ENCODE data around the gene CCDC86. TPM values are rescaled to one million over a fixed set of nuclear protein-coding genes. Genes with fewer than 3 reads are reported as not detected.
A peak's percentile ranks its signal among the peaks of the same experiment; 100 is the strongest.

The CCDC86 gene
- total and polyA plus RNA-seq, 9 of the 15 experiments (the other 6 are each of a cell fraction or from before 2014, with no cell fraction given): 4.6 to 102 (median 25.2) TPM

DNA sequence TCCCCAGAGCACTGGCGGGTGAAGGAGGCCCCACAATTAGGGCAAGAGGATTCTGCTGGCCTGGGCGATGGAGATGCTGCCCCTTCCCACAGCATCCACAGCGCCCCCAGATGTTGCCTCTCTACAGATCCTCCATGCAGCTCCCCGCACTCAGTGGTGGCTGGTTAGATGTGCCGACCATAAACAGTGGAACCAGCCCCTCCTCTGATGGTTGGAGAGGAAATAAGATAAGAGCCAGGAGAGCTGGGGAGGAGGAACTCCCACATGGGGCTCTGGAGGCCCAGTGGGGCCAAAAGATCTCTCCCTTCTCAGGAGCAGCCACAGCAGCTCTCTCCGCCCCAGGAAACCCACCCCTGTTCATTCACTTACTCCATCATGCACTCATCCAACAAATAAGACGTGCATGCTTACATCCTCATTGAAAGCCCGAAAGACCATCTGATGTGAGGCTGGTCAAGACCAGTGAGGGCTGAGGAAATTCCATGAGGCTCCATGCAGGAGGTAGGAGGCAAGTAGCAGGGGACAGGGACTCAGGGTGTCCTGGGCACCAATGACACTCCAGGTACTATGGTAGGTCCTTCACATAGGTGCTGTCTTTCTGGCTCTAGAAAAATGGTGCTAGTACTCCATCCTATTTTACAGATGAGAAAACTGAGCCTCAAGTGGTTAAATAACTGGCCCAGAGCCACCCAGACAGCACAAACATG lies 12.4 kb downstream of the CCDC86 start (continued):
- TF ChIP-seq CHD4 (IDR thresholded peaks at IDR 0.05; ENCODE audit: insufficient read depth, insufficient replicate concordance, low read depth, low read length, poor library complexity, severe bottlenecking) (peak; percentile 46), IFI16 (CRISPR knock-in tag; IDR thresholded peaks at IDR 0.05) (no peak), MYC (IDR thresholded peaks at IDR 0.05; ENCODE audit: low read depth, low read length) (peak; percentile 73), MYC (CRISPR knock-in tag; IDR thresholded peaks at IDR 0.05; ENCODE audit: borderline replicate concordance, low read depth) (no peak), KLF16 (IDR thresholded peaks at IDR 0.05) (peak; percentile 94), PHF20 (IDR thresholded peaks at IDR 0.05; ENCODE audit: partially characterized antibody) (no peak), RBFOX2 (IDR thresholded peaks at IDR 0.05; ENCODE audit: low read depth, low read length) (peak; percentile 30; the same call in 1 of the 2 replicates), EWSR1 (IDR thresholded peaks at IDR 0.05; ENCODE audit: borderline replicate concordance, low read depth, partially characterized antibody) (no peak), TBL1XR1 (IDR thresholded peaks at IDR 0.05; ENCODE audit: low read length in 2 of 2) (peak in 1 of 2 experiments; percentile 76; a peak in 2 of 4 replicates), KAT2B (IDR thresholded peaks at IDR 0.05; ENCODE audit: low read depth, low read length) (no peak), ETV5 (CRISPR knock-in tag; IDR thresholded peaks at IDR 0.05; ENCODE audit: low read depth) (peak; percentile 46; the same call in 1 of the 2 replicates), JUN (IDR thresholded peaks at IDR 0.05; ENCODE audit: borderline replicate concordance, low read depth, low read length) (0 out of 2 replicates have a peak, but pooled peaks have one; percentile 10), JUN (CRISPR knock-in tag; IDR thresholded peaks at IDR 0.05; ENCODE audit: borderline replicate concordance) (no peak), ZEB2 (IDR thresholded peaks at IDR 0.05) (peak; percentile 22; the same call in 1 of the 2 replicates)
- TF ChIP-seq, protein P1, sequence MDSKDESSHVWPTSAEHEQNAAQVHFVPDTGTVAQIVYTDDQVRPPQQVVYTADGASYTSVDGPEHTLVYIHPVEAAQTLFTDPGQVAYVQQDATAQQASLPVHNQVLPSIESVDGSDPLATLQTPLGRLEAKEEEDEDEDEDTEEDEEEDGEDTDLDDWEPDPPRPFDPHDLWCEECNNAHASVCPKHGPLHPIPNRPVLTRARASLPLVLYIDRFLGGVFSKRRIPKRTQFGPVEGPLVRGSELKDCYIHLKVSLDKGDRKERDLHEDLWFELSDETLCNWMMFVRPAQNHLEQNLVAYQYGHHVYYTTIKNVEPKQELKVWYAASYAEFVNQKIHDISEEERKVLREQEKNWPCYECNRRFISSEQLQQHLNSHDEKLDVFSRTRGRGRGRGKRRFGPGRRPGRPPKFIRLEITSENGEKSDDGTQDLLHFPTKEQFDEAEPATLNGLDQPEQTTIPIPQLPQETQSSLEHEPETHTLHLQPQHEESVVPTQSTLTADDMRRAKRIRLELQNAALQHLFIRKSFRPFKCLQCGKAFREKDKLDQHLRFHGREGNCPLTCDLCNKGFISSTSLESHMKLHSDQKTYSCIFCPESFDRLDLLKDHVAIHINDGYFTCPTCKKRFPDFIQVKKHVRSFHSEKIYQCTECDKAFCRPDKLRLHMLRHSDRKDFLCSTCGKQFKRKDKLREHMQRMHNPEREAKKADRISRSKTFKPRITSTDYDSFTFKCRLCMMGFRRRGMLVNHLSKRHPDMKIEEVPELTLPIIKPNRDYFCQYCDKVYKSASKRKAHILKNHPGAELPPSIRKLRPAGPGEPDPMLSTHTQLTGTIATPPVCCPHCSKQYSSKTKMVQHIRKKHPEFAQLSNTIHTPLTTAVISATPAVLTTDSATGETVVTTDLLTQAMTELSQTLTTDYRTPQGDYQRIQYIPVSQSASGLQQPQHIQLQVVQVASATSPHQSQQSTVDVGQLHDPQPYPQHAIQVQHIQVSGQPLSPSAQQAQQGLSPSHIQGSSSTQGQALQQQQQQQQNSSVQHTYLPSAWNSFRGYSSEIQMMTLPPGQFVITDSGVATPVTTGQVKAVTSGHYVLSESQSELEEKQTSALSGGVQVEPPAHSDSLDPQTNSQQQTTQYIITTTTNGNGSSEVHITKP (IDR thresholded peaks at IDR 0.05; ENCODE audit: partially characterized antibody): peak; percentile 35
- TF ChIP-seq, protein P2, sequence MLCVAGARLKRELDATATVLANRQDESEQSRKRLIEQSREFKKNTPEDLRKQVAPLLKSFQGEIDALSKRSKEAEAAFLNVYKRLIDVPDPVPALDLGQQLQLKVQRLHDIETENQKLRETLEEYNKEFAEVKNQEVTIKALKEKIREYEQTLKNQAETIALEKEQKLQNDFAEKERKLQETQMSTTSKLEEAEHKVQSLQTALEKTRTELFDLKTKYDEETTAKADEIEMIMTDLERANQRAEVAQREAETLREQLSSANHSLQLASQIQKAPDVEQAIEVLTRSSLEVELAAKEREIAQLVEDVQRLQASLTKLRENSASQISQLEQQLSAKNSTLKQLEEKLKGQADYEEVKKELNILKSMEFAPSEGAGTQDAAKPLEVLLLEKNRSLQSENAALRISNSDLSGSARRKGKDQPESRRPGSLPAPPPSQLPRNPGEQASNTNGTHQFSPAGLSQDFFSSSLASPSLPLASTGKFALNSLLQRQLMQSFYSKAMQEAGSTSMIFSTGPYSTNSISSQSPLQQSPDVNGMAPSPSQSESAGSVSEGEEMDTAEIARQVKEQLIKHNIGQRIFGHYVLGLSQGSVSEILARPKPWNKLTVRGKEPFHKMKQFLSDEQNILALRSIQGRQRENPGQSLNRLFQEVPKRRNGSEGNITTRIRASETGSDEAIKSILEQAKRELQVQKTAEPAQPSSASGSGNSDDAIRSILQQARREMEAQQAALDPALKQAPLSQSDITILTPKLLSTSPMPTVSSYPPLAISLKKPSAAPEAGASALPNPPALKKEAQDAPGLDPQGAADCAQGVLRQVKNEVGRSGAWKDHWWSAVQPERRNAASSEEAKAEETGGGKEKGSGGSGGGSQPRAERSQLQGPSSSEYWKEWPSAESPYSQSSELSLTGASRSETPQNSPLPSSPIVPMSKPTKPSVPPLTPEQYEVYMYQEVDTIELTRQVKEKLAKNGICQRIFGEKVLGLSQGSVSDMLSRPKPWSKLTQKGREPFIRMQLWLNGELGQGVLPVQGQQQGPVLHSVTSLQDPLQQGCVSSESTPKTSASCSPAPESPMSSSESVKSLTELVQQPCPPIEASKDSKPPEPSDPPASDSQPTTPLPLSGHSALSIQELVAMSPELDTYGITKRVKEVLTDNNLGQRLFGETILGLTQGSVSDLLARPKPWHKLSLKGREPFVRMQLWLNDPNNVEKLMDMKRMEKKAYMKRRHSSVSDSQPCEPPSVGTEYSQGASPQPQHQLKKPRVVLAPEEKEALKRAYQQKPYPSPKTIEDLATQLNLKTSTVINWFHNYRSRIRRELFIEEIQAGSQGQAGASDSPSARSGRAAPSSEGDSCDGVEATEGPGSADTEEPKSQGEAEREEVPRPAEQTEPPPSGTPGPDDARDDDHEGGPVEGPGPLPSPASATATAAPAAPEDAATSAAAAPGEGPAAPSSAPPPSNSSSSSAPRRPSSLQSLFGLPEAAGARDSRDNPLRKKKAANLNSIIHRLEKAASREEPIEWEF (CRISPR knock-in tag; IDR thresholded peaks at IDR 0.05): no peak
- TF ChIP-seq, protein P3, sequence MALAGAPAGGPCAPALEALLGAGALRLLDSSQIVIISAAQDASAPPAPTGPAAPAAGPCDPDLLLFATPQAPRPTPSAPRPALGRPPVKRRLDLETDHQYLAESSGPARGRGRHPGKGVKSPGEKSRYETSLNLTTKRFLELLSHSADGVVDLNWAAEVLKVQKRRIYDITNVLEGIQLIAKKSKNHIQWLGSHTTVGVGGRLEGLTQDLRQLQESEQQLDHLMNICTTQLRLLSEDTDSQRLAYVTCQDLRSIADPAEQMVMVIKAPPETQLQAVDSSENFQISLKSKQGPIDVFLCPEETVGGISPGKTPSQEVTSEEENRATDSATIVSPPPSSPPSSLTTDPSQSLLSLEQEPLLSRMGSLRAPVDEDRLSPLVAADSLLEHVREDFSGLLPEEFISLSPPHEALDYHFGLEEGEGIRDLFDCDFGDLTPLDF (CRISPR knock-in tag; IDR thresholded peaks at IDR 0.05): no peak
